Thoracic aorta (tissue), 2 donors: Measurements from ENCODE around the gene VARS1. TPM values are rescaled to one million over a fixed set of nuclear protein-coding genes. Genes with fewer than 3 reads are reported as not detected.
"Not testable (repeated sequence)": the region's sequence is repeated elsewhere in the genome, so short reads cannot be mapped to it uniquely, and the experiment has no call there.

Experiments
- ATAC-seq: fragments of 150-250 bp; one replicate; pipeline ENCODE4 v1.8.0; 2017; ENCODE audit warnings: low read depth; ENCODE audit not compliant: insufficient number of reproducible peaks, low FRiP score
- DNase-seq: peaks from one replicate; pipeline ENCODE4 v3.0.0-alpha.2; 2020; ENCODE audit warnings: low spot score
- H3K27ac ChIP-seq, 2 donors: fragments of 200-600 bp; sonication (generic); 1 replicate in 1 of 2; 2 replicates in 1 of 2; pipeline ENCODE4 v1.5.1; 2016; ENCODE audit warnings: mild to moderate bottlenecking in 2 of 2, moderate library complexity in 2 of 2
- H3K27me3 ChIP-seq: fragments of 200-600 bp; sonication (generic); replicated peaks from 2 replicates; pipeline ENCODE4 v1.6.0; 2016; ENCODE audit warnings: mild to moderate bottlenecking; ENCODE audit not compliant: insufficient read depth
- H3K36me3 ChIP-seq: fragments of 200-600 bp; sonication (generic); one replicate; pipeline ENCODE4 v1.5.1; 2016
- H3K4me1 ChIP-seq, 2 donors: fragments of 200-600 bp; sonication (generic); 1 replicate in 1 of 2; 2 replicates in 1 of 2; pipeline versions ENCODE4 v1.5.1 to v1.6.0; 2016; ENCODE audit warnings: low read depth in 2 of 2, mild to moderate bottlenecking in 1 of 2; ENCODE audit not compliant: control insufficient read depth in 1 of 2
- H3K4me3 ChIP-seq: fragments of 200-600 bp; sonication (generic); 2 replicates; pipeline ENCODE4 v1.5.1; 2016; ENCODE audit warnings: mild to moderate bottlenecking
- H3K9me3 ChIP-seq: fragments of 200-600 bp; sonication (generic); 2 replicates; pipeline ENCODE4 v1.5.1; 2016
- CTCF ChIP-seq: fragments of 200-600 bp; sonication (generic); IDR thresholded peaks from one replicate; pipeline ENCODE4 v1.5.1; 2019; ENCODE audit warnings: antibody characterized with exemption
- total RNA-seq, 2 donors: library from RNA; depleted of rRNA; stranded (reverse); fragments of >200 nt; gene quantifications; one replicate each; pipeline versions ENCODE4 v1.1.0 to v1.2.3, GENCODE V29; 2016

VARS1 gene
- total RNA-seq = 10 to 100 TPM; 24.8 to 46.8 TPM

DNA sequence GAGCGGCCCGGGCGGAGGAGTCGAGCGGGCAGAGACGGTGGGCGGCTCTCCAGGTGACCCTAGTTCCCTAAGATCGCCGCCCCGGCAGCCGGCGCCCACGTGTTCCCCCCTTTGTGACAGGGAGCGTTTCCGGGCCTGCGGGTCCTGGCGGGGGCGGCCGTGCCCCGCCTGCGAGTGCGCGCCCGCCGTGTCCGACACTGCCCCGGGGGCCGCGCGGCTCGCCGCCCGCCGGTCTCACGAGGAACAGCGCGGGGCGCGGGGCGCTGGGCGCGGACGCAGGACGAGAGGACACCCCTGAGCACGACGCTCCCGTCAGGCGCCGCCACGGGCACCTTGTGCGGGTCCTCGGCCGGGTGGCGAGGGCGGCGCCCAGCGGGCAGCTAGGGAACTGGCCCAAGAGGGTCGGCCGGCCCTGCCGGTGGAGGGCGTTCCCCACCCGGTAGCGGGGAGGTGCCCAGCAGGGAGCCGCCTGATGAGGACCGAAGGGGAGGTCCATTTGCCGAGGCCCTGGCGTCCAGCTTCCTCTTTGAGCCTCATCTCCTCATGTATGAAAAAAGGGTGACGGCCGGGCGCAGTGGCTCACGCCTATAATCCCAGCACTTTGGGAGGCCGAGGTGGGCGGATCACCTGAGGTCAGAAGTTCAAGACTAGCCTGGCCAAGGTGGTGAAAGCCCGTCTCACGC is at the start of gene VARS1:
TSS of gene VARS1 (minus strand) at position 137 of the 683 bp plus-strand sequence. CDS start 535 bp downstream, outside the sequence.
- ATAC-seq (peak; percentile 77), DNase-seq (peak; percentile 63)
- peak; percentile 80 for TF ChIP-seq CTCF
- peaks cover 4% of the 10 kb centered on the region for H3K36me3 ChIP-seq
- no peaks in the 10 kb centered on the region for H3K27me3 ChIP-seq
- H3K9me3 ChIP-seq = no peaks in the 10 kb centered on the region
- H3K4me3 ChIP-seq = peak within 1 kb of the TSS; percentile 93
- H3K4me1 ChIP-seq = peaks cover 23 to 28% of the 10 kb centered on the region in 2 donors
- H3K27ac ChIP-seq = peak within 1 kb of the TSS; percentile 90 to 98

DNA sequence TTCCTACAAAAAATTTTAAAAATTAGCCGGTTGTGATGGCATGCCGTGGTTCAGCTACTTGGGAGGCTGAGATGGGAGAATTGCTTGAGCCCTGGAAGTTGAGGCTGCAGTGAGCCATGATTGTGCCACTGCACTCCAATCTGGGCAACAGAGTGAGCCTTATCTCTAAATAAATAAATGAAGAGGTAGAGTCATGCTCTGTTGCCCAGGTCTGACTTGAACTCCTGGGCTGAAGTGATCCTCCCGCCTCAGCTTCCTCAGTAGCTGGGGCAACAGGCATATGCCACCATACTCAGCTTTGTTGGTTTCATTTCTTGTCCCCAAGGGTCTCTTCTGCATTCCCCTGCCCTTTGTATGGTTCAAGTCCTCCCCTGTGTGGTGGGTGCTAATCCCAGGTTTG is 49.0 kb upstream of the VARS1 start:
- TF ChIP-seq CTCF = no peak
- H3K4me3 ChIP-seq = no peak overlapping the region
- H3K27me3 ChIP-seq = no peaks in the 10 kb centered on the region
- DNase-seq (no peak), ATAC-seq (no peak)
- H3K36me3 ChIP-seq = peaks cover 14% of the 10 kb centered on the region
- no peaks in the 10 kb centered on the region for H3K4me1 ChIP-seq
- no peak overlapping the region for H3K27ac ChIP-seq
- H3K9me3 ChIP-seq = no peaks in the 10 kb centered on the region

GRCh38 chr6:31842053-31842452 is 46.5 kb upstream of the VARS1 start:
- H3K36me3 ChIP-seq = peaks cover 36% of the 10 kb centered on the region
- TF ChIP-seq CTCF = no peak
- DNase-seq (no peak), ATAC-seq (no peak)
- no peak overlapping the region for H3K27ac ChIP-seq
- H3K4me1 ChIP-seq = peaks cover 14 to 15% of the 10 kb centered on the region in 2 donors
- no peaks in the 10 kb centered on the region for H3K9me3 ChIP-seq
- no peaks in the 10 kb centered on the region for H3K27me3 ChIP-seq
- H3K4me3 ChIP-seq = no peak overlapping the region

GRCh38 chr6:31839779-31840126 is 44.2 kb upstream of the VARS1 start:
- not testable (repeated sequence) for H3K9me3 ChIP-seq, H3K27me3 ChIP-seq, DNase-seq, ATAC-seq, H3K27ac ChIP-seq, H3K4me3 ChIP-seq
- H3K4me1 ChIP-seq = peaks cover 31% of the 10 kb centered on the region in 2 donors
- peaks cover 40% of the 10 kb centered on the region for H3K36me3 ChIP-seq

GRCh38 chr6:31838968-31839367 is 43.4 kb upstream of the VARS1 start:
- DNase-seq = no peak
- no peaks in the 10 kb centered on the region for H3K27me3 ChIP-seq
- H3K36me3 ChIP-seq = peaks cover 40% of the 10 kb centered on the region
- no peak overlapping the region for H3K4me3 ChIP-seq
- H3K27ac ChIP-seq = no peak overlapping the region
- peaks cover 33 to 35% of the 10 kb centered on the region in 2 donors for H3K4me1 ChIP-seq
- TF ChIP-seq CTCF = no peak
- H3K9me3 ChIP-seq = no peaks in the 10 kb centered on the region
- ATAC-seq = no peak

GRCh38 chr6:31838114-31838553 is 42.6 kb upstream of the VARS1 start:
- Histone ChIP-seq H3K4me1 (peaks cover 35 to 40% of the 10 kb centered on the region in 2 donors), H3K4me3 (peak overlapping the region; percentile 98)
- H3K27ac ChIP-seq = not testable (repeated sequence)

More at GRCh38 chr6:31838114-31838553, 42.6 kb upstream of the VARS1 start:
- H3K9me3 ChIP-seq, DNase-seq, H3K27me3 ChIP-seq, ATAC-seq: not testable (repeated sequence)
- peaks cover 40% of the 10 kb centered on the region for H3K36me3 ChIP-seq
